ENCODE data around the gene RABEP2. TPM values are rescaled to one million over a fixed set of nuclear protein-coding genes. Genes with fewer than 3 reads are reported as not detected.

The RABEP2 gene
- total RNA-seq, 1 donor from 2014 or later: 20.5 TPM

DNA sequence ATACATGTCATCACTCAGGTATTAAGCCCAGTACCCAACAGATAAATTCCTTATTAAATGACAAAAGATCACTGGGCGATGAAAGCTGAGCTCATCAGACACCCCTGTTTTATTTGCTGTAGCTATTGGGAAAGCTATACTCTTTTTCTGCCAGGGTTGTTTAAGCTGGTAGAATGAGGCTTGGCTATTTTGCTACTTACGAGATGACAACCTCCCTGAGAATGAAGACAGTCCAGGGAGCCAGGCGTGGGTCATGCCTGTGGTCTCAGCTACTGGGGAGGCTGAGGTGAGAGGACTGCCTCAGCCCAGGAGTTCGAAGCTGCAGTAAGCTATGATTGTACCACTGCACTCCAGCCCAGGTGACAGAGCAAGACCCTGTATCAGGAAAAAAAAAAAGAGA is 65.7 kb downstream of the RABEP2 start:
- Mint-ChIP-seq H3K9me3 (no peaks in the 10 kb centered on the region), H3K27me3 (no peaks in the 10 kb centered on the region), H3K36me3 (ENCODE audit: low read depth) (peaks cover 7% of the 10 kb centered on the region), H3K27ac (no peak overlapping the region), H3K4me3 (no peak overlapping the region), H3K4me1 (peaks cover 9% of the 10 kb centered on the region)
- intact Hi-C loops (cut with micrococcal nuclease): no loop called here
- no peak for DNase-seq

- Mint-ChIP-seq H3K36me3 (ENCODE audit: low read depth) (peaks cover 6% of the 10 kb centered on the region), H3K27ac (no peak overlapping the region), H3K27me3 (no peaks in the 10 kb centered on the region), H3K4me3 (no peak overlapping the region), H3K9me3 (no peaks in the 10 kb centered on the region), H3K4me1 (peaks cover 8% of the 10 kb centered on the region)
- DNase-seq: no peak
- intact Hi-C loops (cut with micrococcal nuclease): no loop called here
Measured at GRCh38 chr16:28858421-28858820, 66.6 kb downstream of the RABEP2 start.

Other genes with a start within 250 kb of the RABEP2 start
- gene EIF3C, start 213.8 kb downstream of the RABEP2 start, total RNA-seq: 1,266 and 1,275 TPM in 2 replicates
- 3.1 and 3.6 TPM in 2 replicates for gene NPIPB9, start 173.5 kb downstream of the RABEP2 start, total RNA-seq
- 299 and 321 TPM in 2 replicates for gene ATXN2L, start 102.2 kb downstream of the RABEP2 start, total RNA-seq
- gene TUFM, start 78.9 kb downstream of the RABEP2 start, total RNA-seq: 276 and 279 TPM in 2 replicates
- gene SH2B1, start 61.4 kb downstream of the RABEP2 start, total RNA-seq: 49.7 and 51.7 TPM in 2 replicates
- gene ATP2A1, start 46.8 kb downstream of the RABEP2 start, total RNA-seq: 1.8 and 2.4 TPM in 2 replicates
- not detected in 2 replicates for gene CD19, start 6.7 kb upstream of the RABEP2 start, total RNA-seq
- 108 and 112 TPM in 2 replicates for gene NFATC2IP, start 25.7 kb upstream of the RABEP2 start, total RNA-seq
- gene SPNS1, start 49.5 kb upstream of the RABEP2 start, total RNA-seq: 21.2 and 23.1 TPM in 2 replicates
- gene LAT, start 59.8 kb upstream of the RABEP2 start, total RNA-seq: 228 and 238 TPM in 2 replicates